PC-3 (cell line): ENCODE results near the gene NXPE4. TPM values are rescaled to one million over a fixed set of nuclear protein-coding genes. Genes with fewer than 3 reads are reported as not detected.
"Not testable (repeated sequence)": the region's sequence is repeated elsewhere in the genome, so short reads cannot be mapped to it uniquely, and the experiment has no call there.

Source experiments
- ATAC-seq: fragments of 200-7000 bp; cut with Tn5 transposase; 2 replicates; pipeline ENCODE4 v1.9.1; 2020; ENCODE audit warnings: mild to moderate bottlenecking, moderate library complexity
- BruUV-seq: library from RNA; stranded (reverse); fragments of 400-500 nt; replicated peaks from 2 replicates; lab custom pipeline; 2021; lab: Mats Ljungman, UMichigan
- CTCF ChIA-PET: fragments of 300-600 bp; sonication (Branson Sonifier 250); formaldehyde crosslinking; loops from one replicate; lab custom pipeline; 2022; ENCODE audit warnings: antibody characterized with exemption; lab: Charles Lee
- POLR2A ChIA-PET: fragments of 300-600 bp; sonication (Branson Sonifier 250); formaldehyde crosslinking; loops from one replicate; lab custom pipeline; 2022; ENCODE audit warnings: antibody characterized with exemption; ENCODE audit not compliant: unreplicated experiment; lab: Charles Lee
- DNase-seq: peaks from one replicate; pipeline ENCODE4 v3.0.0-alpha.2; 2015
- H2AFZ ChIP-seq: fragments of 300-600 bp; sonication (generic); 2 replicates; pipeline ENCODE4 v1.6.0; 2016; ENCODE audit warnings: antibody characterized with exemption, low read length
- H3F3A ChIP-seq: fragments of 300-600 bp; sonication (generic); one replicate; pipeline ENCODE4 v1.6.0; 2017; ENCODE audit warnings: antibody characterized with exemption, low read length, control low read depth, mild to moderate bottlenecking; ENCODE audit not compliant: unreplicated experiment
- H3K27ac ChIP-seq: fragments of 300-600 bp; sonication (generic); 2 replicates; pipeline ENCODE4 v1.5.1; 2016; ENCODE audit warnings: mild to moderate bottlenecking, low read length
- H3K27me3 ChIP-seq: fragments of 300-600 bp; sonication (generic); 2 replicates; pipeline ENCODE4 v1.6.1; 2016; ENCODE audit warnings: low read length, mixed read lengths
- H3K36me3 ChIP-seq: fragments of 300-600 bp; sonication (generic); 2 replicates; pipeline ENCODE4 v1.6.1; 2016; ENCODE audit warnings: low read depth, mixed run types, low read length, mixed read lengths
- H3K4me1 ChIP-seq: fragments of 300-600 bp; sonication (generic); 2 replicates; pipeline ENCODE4 v1.5.1; 2016; ENCODE audit warnings: low read length; ENCODE audit not compliant: insufficient read depth
- H3K4me2 ChIP-seq: fragments of 300-600 bp; sonication (generic); 2 replicates; pipeline ENCODE4 v1.6.0; 2016; ENCODE audit warnings: low read length
- H3K4me3 ChIP-seq: fragments of 300-600 bp; sonication (generic); 2 replicates; pipeline ENCODE4 v1.5.1; 2016; ENCODE audit warnings: mild to moderate bottlenecking, low read length, mixed read lengths
- H3K79me2 ChIP-seq: fragments of 300-600 bp; sonication (generic); 2 replicates; pipeline ENCODE4 v1.6.1; 2017; ENCODE audit warnings: low read length, mixed read lengths
- H3K9ac ChIP-seq: fragments of 300-600 bp; sonication (generic); 2 replicates; pipeline ENCODE4 v1.6.0; 2016; ENCODE audit warnings: mild to moderate bottlenecking, low read length
- H3K9me2 ChIP-seq: fragments of 300-600 bp; sonication (generic); replicated peaks from 2 replicates; pipeline ENCODE4 v1.6.1; 2016; ENCODE audit warnings: mixed run types, low read length, mixed read lengths
- H3K9me3 ChIP-seq: fragments of 300-600 bp; sonication (generic); 2 replicates; pipeline ENCODE4 v1.6.1; 2016; ENCODE audit warnings: low read length, mixed read lengths
- H4K20me1 ChIP-seq: fragments of 300-600 bp; sonication (generic); 2 replicates; pipeline ENCODE4 v1.6.1; 2016; ENCODE audit warnings: low read length, mixed read lengths
- EZH2 ChIP-seq: fragments of 300-600 bp; sonication (generic); IDR thresholded peaks from one replicate; pipeline ENCODE4 v1.6.1; 2017; ENCODE audit warnings: antibody characterized with exemption, mild to moderate bottlenecking, low read length; ENCODE audit not compliant: unreplicated experiment
- EZH2phosphoT487 ChIP-seq: fragments of 300-600 bp; sonication (generic); IDR thresholded peaks from 2 replicates; pipeline ENCODE4 v1.6.1; 2018; ENCODE audit warnings: mild to moderate bottlenecking, antibody characterized with exemption, low read length, borderline replicate concordance
- intact Hi-C: fragments of 100-400 bp; cut with micrococcal nuclease; formaldehyde crosslinking; loops from 2 replicates; pipeline ENCODE4 v1.9.0; 2023
- total RNA-seq: library from RNA; depleted of rRNA; stranded (reverse); fragments of >200 nt; gene quantifications from 2 replicates; pipeline ENCODE4 v1.2.3, GENCODE V29; 2014
- TF ChIP-seq, protein P1 (sequence below): fragments of 300-600 bp; sonication (generic); conservative IDR thresholded peaks from 2 replicates; pipeline ENCODE4 v1.5.1; 2017; ENCODE audit warnings: antibody characterized with exemption, low read depth, mild to moderate bottlenecking, low read length

The NXPE4 gene
- total RNA-seq, 1 experiment from 2014 or later: not detected

DNA sequence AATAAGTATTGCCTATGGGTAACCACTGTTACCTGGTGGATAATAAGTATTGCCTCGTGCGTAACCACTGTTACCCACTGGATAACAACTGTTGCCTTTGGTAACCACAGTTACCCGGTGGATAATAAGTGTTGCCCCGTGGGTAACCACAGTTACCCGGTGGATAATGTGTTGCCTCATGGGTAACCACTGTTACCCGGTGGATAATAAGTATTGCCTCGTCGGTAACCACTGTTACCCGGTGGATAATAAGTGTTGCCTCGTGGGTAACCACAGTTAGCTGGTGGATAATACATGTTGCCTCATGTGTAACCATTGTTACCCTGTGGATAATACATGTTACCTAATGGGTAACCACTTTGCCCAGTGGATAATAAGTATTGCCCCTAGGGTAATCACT is 9.8 kb upstream of the NXPE4 start:
- Histone ChIP-seq H3K9ac (no peak overlapping the region), H3K36me3 (no peaks in the 10 kb centered on the region), H3K27ac (no peak overlapping the region), H3K4me1 (no peaks in the 10 kb centered on the region), H3K27me3 (no peaks in the 10 kb centered on the region), H3K4me2 (no peak overlapping the region), H2AFZ (no peak overlapping the region), H3K79me2 (no peaks in the 10 kb centered on the region), H3K9me3 (no peaks in the 10 kb centered on the region; the same call in 1 of the 2 replicates), H4K20me1 (no peaks in the 10 kb centered on the region), H3F3A (no peaks in the 10 kb centered on the region), H3K9me2 (no peaks in the 10 kb centered on the region), H3K4me3 (no peak overlapping the region)
- no TSS peak for BruUV-seq
- ATAC-seq (no peak), DNase-seq (no peak)
- TF ChIP-seq EZH2phosphoT487: no peak
- TF ChIP-seq EZH2: no peak
- TF ChIP-seq, protein P1, sequence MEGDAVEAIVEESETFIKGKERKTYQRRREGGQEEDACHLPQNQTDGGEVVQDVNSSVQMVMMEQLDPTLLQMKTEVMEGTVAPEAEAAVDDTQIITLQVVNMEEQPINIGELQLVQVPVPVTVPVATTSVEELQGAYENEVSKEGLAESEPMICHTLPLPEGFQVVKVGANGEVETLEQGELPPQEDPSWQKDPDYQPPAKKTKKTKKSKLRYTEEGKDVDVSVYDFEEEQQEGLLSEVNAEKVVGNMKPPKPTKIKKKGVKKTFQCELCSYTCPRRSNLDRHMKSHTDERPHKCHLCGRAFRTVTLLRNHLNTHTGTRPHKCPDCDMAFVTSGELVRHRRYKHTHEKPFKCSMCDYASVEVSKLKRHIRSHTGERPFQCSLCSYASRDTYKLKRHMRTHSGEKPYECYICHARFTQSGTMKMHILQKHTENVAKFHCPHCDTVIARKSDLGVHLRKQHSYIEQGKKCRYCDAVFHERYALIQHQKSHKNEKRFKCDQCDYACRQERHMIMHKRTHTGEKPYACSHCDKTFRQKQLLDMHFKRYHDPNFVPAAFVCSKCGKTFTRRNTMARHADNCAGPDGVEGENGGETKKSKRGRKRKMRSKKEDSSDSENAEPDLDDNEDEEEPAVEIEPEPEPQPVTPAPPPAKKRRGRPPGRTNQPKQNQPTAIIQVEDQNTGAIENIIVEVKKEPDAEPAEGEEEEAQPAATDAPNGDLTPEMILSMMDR: no peak
- ChIA-PET POLR2A (no interaction called here), CTCF (no interaction called here)
- intact Hi-C loops: no loop called here

DNA sequence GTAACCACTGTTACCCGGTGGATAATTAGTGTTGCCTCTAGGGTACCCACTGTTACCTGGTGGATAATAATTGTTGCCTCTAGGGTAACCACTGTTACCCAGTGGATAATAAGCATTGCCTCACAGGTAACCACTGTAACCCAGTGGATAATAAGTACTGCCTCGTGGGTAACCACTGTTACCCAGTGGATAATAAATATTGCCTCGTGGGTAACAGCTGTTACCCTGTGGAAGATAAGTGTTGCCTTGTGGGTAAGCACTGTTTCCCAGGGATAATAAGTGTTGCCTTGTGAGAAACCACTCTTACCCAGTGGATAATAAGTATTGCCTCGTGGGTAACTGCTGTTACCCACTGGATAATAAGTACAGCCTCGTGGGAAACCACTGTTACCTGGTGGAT is 9.3 kb upstream of the NXPE4 start:
- Histone ChIP-seq H2AFZ (no peak overlapping the region), H3K9me3 (no peaks in the 10 kb centered on the region), H3K9ac (no peak overlapping the region), H3K27me3 (no peaks in the 10 kb centered on the region), H3K27ac (no peak overlapping the region), H3K4me2 (no peak overlapping the region), H3K4me1 (no peaks in the 10 kb centered on the region), H3K9me2 (no peaks in the 10 kb centered on the region), H3K79me2 (no peaks in the 10 kb centered on the region), H3F3A (no peaks in the 10 kb centered on the region), H4K20me1 (no peaks in the 10 kb centered on the region), H3K36me3 (no peaks in the 10 kb centered on the region), H3K4me3 (no peak overlapping the region)
- no TSS peak for BruUV-seq
- no peak for TF ChIP-seq EZH2phosphoT487
- no peak for TF ChIP-seq EZH2
- TF ChIP-seq, protein P1: no peak
- ChIA-PET CTCF (no interaction called here), POLR2A (no interaction called here)
- DNase-seq (no peak), ATAC-seq (no peak)
- intact Hi-C loops: no loop called here

DNA sequence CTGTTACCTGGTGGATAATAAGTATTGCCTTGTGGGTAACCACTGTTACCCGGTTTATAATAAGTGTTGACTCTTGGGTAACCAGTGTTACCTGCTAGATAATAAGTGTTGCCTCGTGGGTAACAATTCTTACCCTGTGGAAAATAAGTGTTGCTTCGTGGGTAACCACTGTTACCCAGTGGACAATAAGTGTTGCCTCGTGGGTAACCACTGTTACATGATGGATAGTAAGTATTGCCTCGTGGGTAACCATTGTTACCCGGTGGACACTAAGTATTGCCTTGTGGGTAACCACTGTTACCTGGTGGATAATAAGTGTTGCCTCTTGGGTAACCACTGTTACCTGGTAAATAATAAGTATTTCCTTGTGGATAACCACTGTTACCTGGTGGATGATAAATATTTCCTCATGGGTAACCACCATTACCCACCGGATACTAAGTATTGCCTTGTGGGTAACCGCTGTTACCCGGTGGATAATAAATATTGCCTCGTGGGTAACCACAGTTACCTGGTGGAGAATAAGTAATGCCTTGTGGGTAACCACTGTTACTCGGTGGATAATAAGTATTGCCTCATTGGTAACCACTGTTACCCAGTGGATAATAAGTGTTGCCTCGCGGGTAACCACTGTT is 8.7 kb upstream of the NXPE4 start:
- Histone ChIP-seq H3K79me2 (no peaks in the 10 kb centered on the region), H4K20me1 (no peaks in the 10 kb centered on the region), H3K4me3 (no peak overlapping the region), H3K27ac (no peak overlapping the region), H3K4me2 (no peak overlapping the region), H3K9me3 (no peaks in the 10 kb centered on the region), H3K9me2 (no peaks in the 10 kb centered on the region), H3K36me3 (no peaks in the 10 kb centered on the region), H3K27me3 (no peaks in the 10 kb centered on the region), H2AFZ (no peak overlapping the region), H3K4me1 (no peaks in the 10 kb centered on the region), H3F3A (no peaks in the 10 kb centered on the region), H3K9ac (no peak overlapping the region)
- DNase-seq (no peak), ATAC-seq (no peak)
- TF ChIP-seq EZH2 (no peak), EZH2phosphoT487 (no peak)
- TF ChIP-seq, protein P1: no peak
- no TSS peak for BruUV-seq
- intact Hi-C loops: no loop called here
- ChIA-PET POLR2A (no interaction called here), CTCF (no interaction called here)

DNA sequence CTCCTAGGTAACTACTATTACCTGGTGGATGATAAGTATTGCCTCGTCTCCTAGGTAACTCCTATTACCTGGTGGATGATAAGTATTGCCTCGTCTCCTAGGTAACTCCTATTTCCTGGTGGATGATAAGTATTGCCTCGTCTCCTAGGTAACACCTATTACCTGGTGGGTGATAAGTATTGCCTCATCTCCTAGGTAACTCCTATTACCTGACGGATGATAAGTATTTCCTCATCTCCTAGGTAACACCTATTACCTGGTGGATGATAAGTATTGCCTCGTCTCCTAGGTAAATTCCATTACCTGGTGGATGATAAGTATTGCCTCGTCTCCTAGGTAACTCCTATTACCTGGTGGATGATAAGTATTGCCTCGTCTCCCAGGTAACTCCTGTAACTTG is 7.6 kb upstream of the NXPE4 start:
- BruUV-seq, H4K20me1 ChIP-seq, H3K4me1 ChIP-seq, DNase-seq, H3K9ac ChIP-seq, H2AFZ ChIP-seq, H3K27me3 ChIP-seq, CTCF ChIA-PET, intact Hi-C loops, H3K36me3 ChIP-seq, H3K27ac ChIP-seq, H3F3A ChIP-seq, H3K9me3 ChIP-seq, H3K79me2 ChIP-seq, H3K9me2 ChIP-seq, POLR2A ChIA-PET, H3K4me2 ChIP-seq, H3K4me3 ChIP-seq, ATAC-seq: not testable (repeated sequence)
